SH-SY5Y (cell line): ENCODE measurements around the gene PNPLA7.

Experiments
- GATA2 ChIP-seq: IDR thresholded peaks from 2 replicates; pipeline ENCODE4 v1.6.1; 2011; ENCODE audit warnings: mild to moderate bottlenecking, low read depth, low read length
- GATA3 ChIP-seq: IDR thresholded peaks from 2 replicates; pipeline ENCODE4 v1.6.1; 2011; ENCODE audit warnings: low read depth, mild to moderate bottlenecking, low read length, moderate library complexity

GRCh38 chr9:137542486-137542885, 7.7 kb downstream of the PNPLA7 start:
- TF ChIP-seq GATA2 (no peak), GATA3 (no peak)
